Memory B cell (primary cell): ENCODE data around the gene DPP3.
"Not testable (repeated sequence)": the region's sequence is repeated elsewhere in the genome, so short reads cannot be mapped to it uniquely, and the experiment has no call there.

Experiments
- ATAC-seq: fragments of 150-1000 bp; cut with Tn5 transposase; 2 replicates; pipeline ENCODE4 v1.10.0; 2021; ENCODE audit warnings: low read depth, mild to moderate bottlenecking, moderate library complexity
- DNase-seq, 2 donors: peaks; one replicate each; pipeline ENCODE4 v3.0.0; 2022; ENCODE audit warnings: low spot score in 2 of 2
- H3K27ac Mint-ChIP-seq: one replicate; pipeline ENCODE4 v1.8.0; 2022; ENCODE audit warnings: mild to moderate bottlenecking, moderate library complexity, mixed read lengths
- H3K27me3 Mint-ChIP-seq: one replicate; pipeline ENCODE4 v1.8.0; 2022; ENCODE audit warnings: mixed read lengths
- H3K36me3 Mint-ChIP-seq: one replicate; pipeline ENCODE4 v1.8.0; 2022; ENCODE audit warnings: mild to moderate bottlenecking, mixed read lengths
- H3K4me1 Mint-ChIP-seq: one replicate; pipeline ENCODE4 v1.8.0; 2022; ENCODE audit warnings: mixed read lengths
- H3K4me3 Mint-ChIP-seq: one replicate; pipeline ENCODE4 v1.8.0; 2022; ENCODE audit warnings: mild to moderate bottlenecking, moderate library complexity, mixed read lengths
- H3K9me3 Mint-ChIP-seq: one replicate; pipeline ENCODE4 v1.8.0; 2022; ENCODE audit warnings: mixed read lengths

Gene DPP3

GRCh38 chr11:66510990-66511339 is 30.7 kb downstream of the DPP3 start:
- peak overlapping the region; percentile 53 for H3K27ac Mint-ChIP-seq
- peaks cover 8% of the 10 kb centered on the region for H3K36me3 Mint-ChIP-seq
- no peak for ATAC-seq
- no peaks in the 10 kb centered on the region for H3K27me3 Mint-ChIP-seq
- DNase-seq = no peak
- H3K4me3 Mint-ChIP-seq = peak overlapping the region; percentile 90
- no peaks in the 10 kb centered on the region for H3K9me3 Mint-ChIP-seq
- peaks cover 6% of the 10 kb centered on the region for H3K4me1 Mint-ChIP-seq

- H3K4me3 Mint-ChIP-seq = no peak overlapping the region
- H3K4me1 Mint-ChIP-seq = no peaks in the 10 kb centered on the region
- ATAC-seq = no peak
- DNase-seq = no peak
- peaks cover 25% of the 10 kb centered on the region for H3K36me3 Mint-ChIP-seq
- H3K27ac Mint-ChIP-seq = no peak overlapping the region
- H3K9me3 Mint-ChIP-seq = no peaks in the 10 kb centered on the region
- no peaks in the 10 kb centered on the region for H3K27me3 Mint-ChIP-seq
Measured at GRCh38 chr11:66523611-66524010, 43.4 kb downstream of the DPP3 start.

GRCh38 chr11:66524304-66525040 is 44.2 kb downstream of the DPP3 start:
- H3K4me3 Mint-ChIP-seq = no peak overlapping the region
- DNase-seq (no peak), ATAC-seq (no peak)
- H3K27me3 Mint-ChIP-seq = no peaks in the 10 kb centered on the region
- H3K27ac Mint-ChIP-seq = no peak overlapping the region
- H3K9me3 Mint-ChIP-seq = no peaks in the 10 kb centered on the region
- peaks cover 22% of the 10 kb centered on the region for H3K36me3 Mint-ChIP-seq
- no peaks in the 10 kb centered on the region for H3K4me1 Mint-ChIP-seq

GRCh38 chr11:66529069-66529468 is 48.8 kb downstream of the DPP3 start:
- Mint-ChIP-seq H3K4me1 (peaks cover 3% of the 10 kb centered on the region), H3K9me3 (no peaks in the 10 kb centered on the region), H3K27ac (no peak overlapping the region), H3K27me3 (no peaks in the 10 kb centered on the region), H3K4me3 (no peak overlapping the region), H3K36me3 (peaks cover 7% of the 10 kb centered on the region)
- ATAC-seq (no peak), DNase-seq (no peak)

- Mint-ChIP-seq H3K36me3 (peaks cover 7% of the 10 kb centered on the region), H3K4me1 (peaks cover 3% of the 10 kb centered on the region), H3K4me3 (no peak overlapping the region), H3K27me3 (no peaks in the 10 kb centered on the region), H3K27ac (no peak overlapping the region), H3K9me3 (no peaks in the 10 kb centered on the region)
- no peak for DNase-seq
- ATAC-seq = no peak
Measured at GRCh38 chr11:66529655-66530054, 49.4 kb downstream of the DPP3 start.

GRCh38 chr11:66530927-66531709 is 50.9 kb downstream of the DPP3 start:
- no peak for DNase-seq
- no peak for ATAC-seq
- H3K4me1 Mint-ChIP-seq = peaks cover 3% of the 10 kb centered on the region
- peaks cover 12% of the 10 kb centered on the region for H3K36me3 Mint-ChIP-seq
- H3K27me3 Mint-ChIP-seq = no peaks in the 10 kb centered on the region
- H3K4me3 Mint-ChIP-seq = no peak overlapping the region
- H3K9me3 Mint-ChIP-seq = no peaks in the 10 kb centered on the region
- H3K27ac Mint-ChIP-seq = no peak overlapping the region

- Mint-ChIP-seq H3K4me1 (peaks cover 3% of the 10 kb centered on the region), H3K27me3 (no peaks in the 10 kb centered on the region), H3K36me3 (peaks cover 9% of the 10 kb centered on the region), H3K9me3 (no peaks in the 10 kb centered on the region), H3K27ac (no peak overlapping the region), H3K4me3 (no peak overlapping the region)
- ATAC-seq (no peak), DNase-seq (no peak)
Measured at GRCh38 chr11:66531841-66532240, 51.6 kb downstream of the DPP3 start.

GRCh38 chr11:66532784-66533183 is 52.5 kb downstream of the DPP3 start:
- Mint-ChIP-seq H3K9me3 (no peaks in the 10 kb centered on the region), H3K27me3 (no peaks in the 10 kb centered on the region), H3K4me3 (no peak overlapping the region), H3K36me3 (peaks cover 14% of the 10 kb centered on the region), H3K27ac (peak overlapping the region; percentile 36), H3K4me1 (peaks cover 3% of the 10 kb centered on the region)
- DNase-seq (no peak), ATAC-seq (no peak)

GRCh38 chr11:66539170-66539869 is 59.1 kb downstream of the DPP3 start:
- DNase-seq = no peak
- ATAC-seq = no peak
- Mint-ChIP-seq H3K36me3 (peaks cover 30% of the 10 kb centered on the region), H3K27me3 (no peaks in the 10 kb centered on the region), H3K4me1 (peaks cover 19% of the 10 kb centered on the region), H3K4me3 (no peak overlapping the region), H3K27ac (no peak overlapping the region), H3K9me3 (no peaks in the 10 kb centered on the region)

GRCh38 chr11:66539870-66540213 is 59.6 kb downstream of the DPP3 start:
- Mint-ChIP-seq H3K4me3 (no peak overlapping the region), H3K27me3 (no peaks in the 10 kb centered on the region), H3K9me3 (no peaks in the 10 kb centered on the region), H3K27ac (no peak overlapping the region), H3K4me1 (peaks cover 21% of the 10 kb centered on the region), H3K36me3 (peaks cover 30% of the 10 kb centered on the region)
- no peak for DNase-seq
- ATAC-seq = no peak

- not testable (repeated sequence) for H3K27me3 Mint-ChIP-seq, H3K9me3 Mint-ChIP-seq, H3K27ac Mint-ChIP-seq, ATAC-seq, H3K4me3 Mint-ChIP-seq, DNase-seq
- Mint-ChIP-seq H3K36me3 (peaks cover 28% of the 10 kb centered on the region), H3K4me1 (peaks cover 24% of the 10 kb centered on the region)
Measured at GRCh38 chr11:66540598-66540997, 60.4 kb downstream of the DPP3 start.

GRCh38 chr11:66541892-66542291 is 61.7 kb downstream of the DPP3 start:
- DNase-seq (no peak), ATAC-seq (no peak)
- H3K9me3 Mint-ChIP-seq = no peaks in the 10 kb centered on the region
- H3K4me3 Mint-ChIP-seq = peak overlapping the region; percentile 2
- peaks cover 24% of the 10 kb centered on the region for H3K4me1 Mint-ChIP-seq
- peaks cover 25% of the 10 kb centered on the region for H3K36me3 Mint-ChIP-seq
- H3K27ac Mint-ChIP-seq = peak overlapping the region; percentile 84
- H3K27me3 Mint-ChIP-seq = no peaks in the 10 kb centered on the region

- H3K27ac Mint-ChIP-seq = peak overlapping the region; percentile 84
- ATAC-seq (no peak), DNase-seq (no peak)
- H3K9me3 Mint-ChIP-seq = no peaks in the 10 kb centered on the region
- peaks cover 24% of the 10 kb centered on the region for H3K4me1 Mint-ChIP-seq
- H3K4me3 Mint-ChIP-seq = peak overlapping the region; percentile 2
- peaks cover 22% of the 10 kb centered on the region for H3K36me3 Mint-ChIP-seq
- no peaks in the 10 kb centered on the region for H3K27me3 Mint-ChIP-seq
Measured at GRCh38 chr11:66542362-66542761, 62.1 kb downstream of the DPP3 start.
